ENCODE results near the gene HYI.

DNA sequence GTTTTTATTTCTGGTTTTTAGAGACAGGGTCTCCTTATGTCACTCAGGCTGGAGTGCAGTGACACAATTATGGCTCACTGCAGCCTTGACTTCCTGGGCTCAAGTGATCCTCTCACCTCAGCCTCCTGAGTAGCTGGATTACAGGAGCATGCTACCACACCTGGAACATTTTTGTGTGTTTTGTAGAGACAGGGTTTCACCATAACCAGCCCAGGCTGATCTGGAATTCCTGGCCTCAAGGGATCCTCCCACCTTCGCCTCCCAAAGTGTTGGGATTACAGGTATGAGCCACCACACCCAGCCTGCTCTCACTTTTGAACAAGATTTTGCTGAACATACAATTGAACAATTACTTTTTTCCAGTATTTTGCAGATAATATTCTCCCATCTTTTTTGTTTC, 24.0 kb upstream of the HYI start:
- TF ChIP-seq, protein P1, sequence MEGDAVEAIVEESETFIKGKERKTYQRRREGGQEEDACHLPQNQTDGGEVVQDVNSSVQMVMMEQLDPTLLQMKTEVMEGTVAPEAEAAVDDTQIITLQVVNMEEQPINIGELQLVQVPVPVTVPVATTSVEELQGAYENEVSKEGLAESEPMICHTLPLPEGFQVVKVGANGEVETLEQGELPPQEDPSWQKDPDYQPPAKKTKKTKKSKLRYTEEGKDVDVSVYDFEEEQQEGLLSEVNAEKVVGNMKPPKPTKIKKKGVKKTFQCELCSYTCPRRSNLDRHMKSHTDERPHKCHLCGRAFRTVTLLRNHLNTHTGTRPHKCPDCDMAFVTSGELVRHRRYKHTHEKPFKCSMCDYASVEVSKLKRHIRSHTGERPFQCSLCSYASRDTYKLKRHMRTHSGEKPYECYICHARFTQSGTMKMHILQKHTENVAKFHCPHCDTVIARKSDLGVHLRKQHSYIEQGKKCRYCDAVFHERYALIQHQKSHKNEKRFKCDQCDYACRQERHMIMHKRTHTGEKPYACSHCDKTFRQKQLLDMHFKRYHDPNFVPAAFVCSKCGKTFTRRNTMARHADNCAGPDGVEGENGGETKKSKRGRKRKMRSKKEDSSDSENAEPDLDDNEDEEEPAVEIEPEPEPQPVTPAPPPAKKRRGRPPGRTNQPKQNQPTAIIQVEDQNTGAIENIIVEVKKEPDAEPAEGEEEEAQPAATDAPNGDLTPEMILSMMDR (IDR thresholded peaks at IDR 0.05) = no peak
- no peak for TF ChIP-seq POLR2A (IDR thresholded peaks at IDR 0.05)
